Testis (tissue), 2 donors: ENCODE results near the gene FLYWCH1.

Experiments used
- POLR2A ChIP-seq: fragments of 450-650 bp; IDR thresholded peaks from one replicate; pipeline ENCODE4 v1.6.1; 2017; ENCODE audit warnings: antibody characterized with exemption, mild to moderate bottlenecking, moderate library complexity
- TF ChIP-seq, protein P1 (sequence below), 3 experiments: fragments of 450-650 bp in 2 of 3; fragments of 200-600 bp in 1 of 3; sonication (generic) in 1 of 3; IDR thresholded peaks; one replicate each; pipeline ENCODE4 v1.5.1; 2016 to 2019; ENCODE audit warnings: antibody characterized with exemption in 3 of 3, mild to moderate bottlenecking in 2 of 3, moderate library complexity in 1 of 3

DNA sequence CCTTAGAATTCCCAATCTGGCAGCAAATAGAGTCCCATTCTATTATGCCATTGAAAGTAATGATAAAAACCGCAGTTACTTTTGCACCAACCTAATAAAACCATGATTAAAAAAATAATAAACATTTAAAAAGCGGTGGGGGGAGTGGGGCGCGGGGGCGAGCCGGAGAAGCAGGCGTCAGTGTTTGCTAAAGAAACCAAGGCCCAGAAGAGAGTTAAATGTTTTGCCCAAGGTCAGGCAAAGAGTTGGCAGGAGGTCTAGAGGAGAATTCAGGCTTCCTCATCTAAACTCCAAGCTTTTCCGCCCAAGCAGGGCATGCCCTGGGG lies 44.1 kb upstream of the FLYWCH1 start:
- TF ChIP-seq, protein P1, sequence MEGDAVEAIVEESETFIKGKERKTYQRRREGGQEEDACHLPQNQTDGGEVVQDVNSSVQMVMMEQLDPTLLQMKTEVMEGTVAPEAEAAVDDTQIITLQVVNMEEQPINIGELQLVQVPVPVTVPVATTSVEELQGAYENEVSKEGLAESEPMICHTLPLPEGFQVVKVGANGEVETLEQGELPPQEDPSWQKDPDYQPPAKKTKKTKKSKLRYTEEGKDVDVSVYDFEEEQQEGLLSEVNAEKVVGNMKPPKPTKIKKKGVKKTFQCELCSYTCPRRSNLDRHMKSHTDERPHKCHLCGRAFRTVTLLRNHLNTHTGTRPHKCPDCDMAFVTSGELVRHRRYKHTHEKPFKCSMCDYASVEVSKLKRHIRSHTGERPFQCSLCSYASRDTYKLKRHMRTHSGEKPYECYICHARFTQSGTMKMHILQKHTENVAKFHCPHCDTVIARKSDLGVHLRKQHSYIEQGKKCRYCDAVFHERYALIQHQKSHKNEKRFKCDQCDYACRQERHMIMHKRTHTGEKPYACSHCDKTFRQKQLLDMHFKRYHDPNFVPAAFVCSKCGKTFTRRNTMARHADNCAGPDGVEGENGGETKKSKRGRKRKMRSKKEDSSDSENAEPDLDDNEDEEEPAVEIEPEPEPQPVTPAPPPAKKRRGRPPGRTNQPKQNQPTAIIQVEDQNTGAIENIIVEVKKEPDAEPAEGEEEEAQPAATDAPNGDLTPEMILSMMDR (IDR thresholded peaks at IDR 0.05): no peak
- TF ChIP-seq POLR2A: no peak
